Mesodermal cell (in vitro differentiated cells): Measurements from ENCODE around the gene PLEKHM3.

Source experiments
- H3K27ac ChIP-seq: 2 replicates; pipeline ENCODE4 v1.7.0; 2013; ENCODE audit warnings: mild to moderate bottlenecking, low read depth, low read length, moderate library complexity; ENCODE audit not compliant: severe bottlenecking
- H3K36me3 ChIP-seq: 2 replicates; pipeline ENCODE4 v1.7.1; 2013; ENCODE audit warnings: mild to moderate bottlenecking, low read length, moderate library complexity; ENCODE audit not compliant: control insufficient read depth, insufficient read depth
- H3K4me1 ChIP-seq: one replicate; pipeline ENCODE4 v1.7.1; 2013; ENCODE audit warnings: mild to moderate bottlenecking, low read length; ENCODE audit not compliant: insufficient read depth, control insufficient read depth, poor library complexity, severe bottlenecking
- H3K4me3 ChIP-seq: 2 replicates; pipeline ENCODE4 v1.7.0; 2013; ENCODE audit warnings: low read length, control low read depth, mild to moderate bottlenecking; ENCODE audit not compliant: insufficient read depth, poor library complexity, severe bottlenecking; ENCODE audit errors: extremely low read depth
- H3K9me3 ChIP-seq: 2 replicates; pipeline ENCODE4 v1.7.1; 2013; ENCODE audit warnings: mild to moderate bottlenecking, low read length, moderate library complexity; ENCODE audit not compliant: control insufficient read depth
- WGBS, 2 experiments: methylation state at CpG; one replicate each; pipeline ENCODE4 v1.1.5; 2013; ENCODE audit warnings: missing lambda C conversion rate in 2 of 2; ENCODE audit not compliant: insufficient coverage in 2 of 2; 5-methylcytosine and 5-hydroxymethylcytosine counted together

PLEKHM3 gene

GRCh38 chr2:208012449-208012848, 12.9 kb downstream of the PLEKHM3 start:
- Histone ChIP-seq H3K27ac (no peak overlapping the region), H3K4me3 (no peak overlapping the region), H3K9me3 (no peaks in the 10 kb centered on the region), H3K36me3 (no peaks in the 10 kb centered on the region), H3K4me1 (peaks cover 2% of the 10 kb centered on the region)

- peaks cover 2% of the 10 kb centered on the region for H3K4me1 ChIP-seq
- no peak overlapping the region for H3K4me3 ChIP-seq
- H3K36me3 ChIP-seq, result no peaks in the 10 kb centered on the region
- no peak overlapping the region for H3K27ac ChIP-seq
- H3K9me3 ChIP-seq, result no peaks in the 10 kb centered on the region
Observed at GRCh38 chr2:208010506-208010905, 14.8 kb downstream of the PLEKHM3 start.

DNA sequence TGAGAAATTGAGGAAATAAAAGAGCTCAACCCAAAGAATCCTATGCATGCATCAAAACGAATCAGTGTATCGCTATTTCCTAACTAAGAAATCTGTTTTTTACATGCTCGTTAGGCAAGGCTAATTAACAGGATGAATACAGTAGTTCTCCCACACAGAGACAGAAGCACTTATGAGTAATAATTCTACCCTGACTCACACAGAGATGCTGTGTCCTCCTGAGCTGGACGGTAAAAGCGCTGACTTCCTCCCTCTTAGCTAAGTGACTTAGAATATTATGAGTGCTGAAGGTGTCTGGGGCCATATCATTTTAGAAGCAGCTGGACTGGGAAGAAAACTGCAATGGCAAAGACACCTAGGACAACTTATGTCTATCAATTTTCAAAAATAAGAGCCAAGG, 18.5 kb downstream of the PLEKHM3 start:
- H3K27ac ChIP-seq, result no peak overlapping the region
- no peaks in the 10 kb centered on the region for H3K9me3 ChIP-seq
- WGBS, 2 experiments, result 93% methylated on average over 2 of the region's 5 CpGs; no CpG with 5 or more reads in 1 of the 2 experiments
- H3K4me3 ChIP-seq, result no peak overlapping the region
- no peaks in the 10 kb centered on the region for H3K36me3 ChIP-seq
- no peaks in the 10 kb centered on the region for H3K4me1 ChIP-seq

DNA sequence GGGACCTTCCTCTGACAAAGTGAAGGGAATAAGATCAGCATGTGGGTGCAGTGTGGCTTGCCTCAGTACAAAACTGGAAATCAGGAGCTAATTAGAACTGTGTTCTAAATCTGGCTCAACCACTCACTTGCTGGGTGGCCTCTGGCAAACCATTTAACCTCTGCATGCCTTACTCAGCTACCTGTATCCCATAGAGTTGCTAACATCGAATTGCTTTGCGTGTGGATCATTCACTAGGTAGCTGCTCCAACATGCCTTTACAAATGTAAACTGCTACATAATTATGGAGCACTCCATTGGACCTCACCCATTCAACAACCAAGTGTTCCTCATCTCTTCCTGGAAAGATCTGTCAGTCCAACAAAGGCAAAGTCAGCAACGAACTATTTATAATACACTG, 19.0 kb downstream of the PLEKHM3 start:
- Histone ChIP-seq H3K9me3 (no peaks in the 10 kb centered on the region), H3K4me3 (no peak overlapping the region), H3K27ac (no peak overlapping the region), H3K36me3 (peaks cover under 1% of the 10 kb centered on the region), H3K4me1 (no peaks in the 10 kb centered on the region)
- WGBS, 2 experiments, result 72 to 88% methylated on average over 2 of the region's 3 CpGs

GRCh38 chr2:208001924-208002323, 23.4 kb downstream of the PLEKHM3 start:
- Histone ChIP-seq H3K9me3 (no peaks in the 10 kb centered on the region), H3K4me1 (no peaks in the 10 kb centered on the region), H3K4me3 (no peak overlapping the region), H3K36me3 (peaks cover 15% of the 10 kb centered on the region), H3K27ac (no peak overlapping the region)
- 90 to 98% methylated on average over 3 of the region's 5 CpGs for WGBS, 2 experiments

DNA sequence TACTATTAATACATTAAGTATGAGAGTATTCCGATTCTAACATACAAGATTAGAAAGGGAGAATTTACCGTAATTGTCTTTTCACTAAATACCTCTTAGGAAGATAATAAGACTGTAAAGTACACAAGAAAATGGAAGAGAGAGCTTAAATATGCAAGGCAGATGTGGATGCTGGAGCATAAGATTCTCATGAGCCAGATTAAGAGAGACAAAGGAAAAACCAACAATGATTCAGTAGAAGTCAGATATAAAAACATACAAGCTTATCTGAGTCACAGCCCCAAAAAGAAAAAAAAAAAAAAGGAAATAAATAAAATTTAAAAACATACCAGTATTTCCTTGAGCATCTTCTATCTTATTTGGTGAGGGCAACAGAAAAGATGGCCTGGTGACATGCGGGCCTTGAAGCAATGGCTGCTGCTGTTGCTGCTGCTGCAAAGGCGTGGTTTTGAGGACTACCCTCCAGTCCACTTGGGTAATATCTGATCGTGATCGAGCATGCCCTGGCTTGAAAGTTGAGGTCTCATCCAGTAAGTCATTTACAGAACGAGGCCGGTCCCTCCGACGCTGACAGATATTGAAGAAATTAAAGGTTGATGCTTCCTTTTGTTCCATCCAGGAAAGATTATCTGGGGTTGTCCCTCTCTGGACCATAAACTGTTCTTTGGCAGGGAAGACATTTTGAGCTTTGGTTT, 24.5 kb downstream of the PLEKHM3 start:
- WGBS, 2 experiments, result 92 to 95% methylated on average over 8 of the region's 10 CpGs
- H3K36me3 ChIP-seq, result peaks cover 15% of the 10 kb centered on the region
- no peaks in the 10 kb centered on the region for H3K9me3 ChIP-seq
- H3K4me1 ChIP-seq, result no peaks in the 10 kb centered on the region
- H3K27ac ChIP-seq, result no peak overlapping the region
- no peak overlapping the region for H3K4me3 ChIP-seq

GRCh38 chr2:207996848-207997247, 28.5 kb downstream of the PLEKHM3 start:
- Histone ChIP-seq H3K4me3 (no peak overlapping the region), H3K9me3 (no peaks in the 10 kb centered on the region), H3K27ac (no peak overlapping the region), H3K4me1 (no peaks in the 10 kb centered on the region), H3K36me3 (peaks cover 15% of the 10 kb centered on the region)
- WGBS, 2 experiments, result 100% methylated on average over 1 of the region's 2 CpGs; no CpG with 5 or more reads in 1 of the 2 experiments

DNA sequence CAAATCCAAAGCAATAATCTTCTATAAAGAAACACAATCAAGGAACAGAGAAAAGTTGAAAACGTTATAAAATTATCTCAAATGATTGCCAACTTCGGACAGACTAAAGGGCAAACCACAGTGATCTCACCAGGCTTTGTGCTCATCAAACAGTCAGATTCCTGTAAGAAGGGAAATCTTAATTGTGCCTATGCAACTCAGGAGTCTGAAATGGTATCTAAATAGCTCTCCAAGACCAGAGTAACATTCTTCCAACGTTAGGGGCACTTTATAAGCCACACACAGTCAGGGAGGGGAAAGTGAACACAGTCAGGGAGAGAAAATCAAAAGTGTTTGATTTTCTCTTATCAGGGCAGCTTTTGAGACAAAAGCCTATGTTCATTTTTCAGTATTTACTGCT, 29.4 kb downstream of the PLEKHM3 start:
- 78% methylated on average over 2 of the region's 3 CpGs; no CpG with 5 or more reads in 1 of the 2 experiments for WGBS, 2 experiments
- Histone ChIP-seq H3K4me3 (no peak overlapping the region), H3K4me1 (no peaks in the 10 kb centered on the region), H3K36me3 (peaks cover 10% of the 10 kb centered on the region), H3K9me3 (no peaks in the 10 kb centered on the region), H3K27ac (no peak overlapping the region)

GRCh38 chr2:207993151-207993763, 32.1 kb downstream of the PLEKHM3 start:
- Histone ChIP-seq H3K4me1 (no peaks in the 10 kb centered on the region), H3K9me3 (no peaks in the 10 kb centered on the region), H3K36me3 (no peaks in the 10 kb centered on the region), H3K27ac (no peak overlapping the region), H3K4me3 (no peak overlapping the region)
- 86 to 98% methylated on average over 2 to 3 of the region's 4 CpGs for WGBS, 2 experiments

DNA sequence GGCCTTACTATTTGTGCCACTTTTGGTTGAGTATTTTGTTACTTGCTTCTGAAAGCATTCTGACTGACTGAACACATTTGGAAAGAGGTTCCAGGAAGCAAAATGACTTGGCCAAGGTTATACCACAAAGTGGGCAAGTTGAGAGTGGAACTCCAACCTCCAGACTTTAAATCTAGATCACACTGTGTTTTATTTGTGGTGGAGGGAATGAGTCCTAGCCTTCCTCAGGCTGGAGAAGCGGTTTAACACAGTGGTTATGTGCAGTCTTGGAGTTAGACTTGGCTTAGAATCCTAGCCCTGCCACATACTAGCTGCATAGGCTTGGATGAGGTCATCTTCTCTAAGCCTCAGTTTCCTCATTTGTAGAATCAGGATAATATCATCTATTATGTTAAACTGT, 33.4 kb downstream of the PLEKHM3 start:
- no peaks in the 10 kb centered on the region for H3K9me3 ChIP-seq
- no peak overlapping the region for H3K27ac ChIP-seq
- no peaks in the 10 kb centered on the region for H3K36me3 ChIP-seq
- no CpG with 5 or more reads among the region's 1 CpG for WGBS, 2 experiments
- H3K4me3 ChIP-seq, result no peak overlapping the region
- H3K4me1 ChIP-seq, result no peaks in the 10 kb centered on the region

- no peaks in the 10 kb centered on the region for H3K4me1 ChIP-seq
- H3K36me3 ChIP-seq, result no peaks in the 10 kb centered on the region
- H3K27ac ChIP-seq, result no peak overlapping the region
- no peak overlapping the region for H3K4me3 ChIP-seq
- H3K9me3 ChIP-seq, result no peaks in the 10 kb centered on the region
Observed at GRCh38 chr2:207990784-207991183, 34.5 kb downstream of the PLEKHM3 start.
